HG03103 (cell line): Measurements from ENCODE around the gene KCNJ16.

Experiments used
- ATAC-seq: cut with Tn5 transposase; IDR thresholded peaks from one replicate; pipeline ENCODE4 v1.9.1; 2021; ENCODE audit warnings: low read depth; ENCODE audit not compliant: unreplicated experiment

KCNJ16 gene

GRCh38 chr17:70095455-70095854 is 20.4 kb downstream of the KCNJ16 start:
- no peak for ATAC-seq

GRCh38 chr17:70096861-70097260 is 21.8 kb downstream of the KCNJ16 start:
- ATAC-seq = no peak

GRCh38 chr17:70098030-70098429 is 23.0 kb downstream of the KCNJ16 start:
- ATAC-seq = no peak

GRCh38 chr17:70099294-70099693 is 24.3 kb downstream of the KCNJ16 start:
- no peak for ATAC-seq

- ATAC-seq = no peak
Measured at GRCh38 chr17:70099884-70100283, 24.9 kb downstream of the KCNJ16 start.

- ATAC-seq = no peak
Measured at GRCh38 chr17:70100983-70101382, 26.0 kb downstream of the KCNJ16 start.

- no peak for ATAC-seq
Measured at GRCh38 chr17:70102531-70102930, 27.5 kb downstream of the KCNJ16 start.

- no peak for ATAC-seq
Measured at GRCh38 chr17:70104791-70105523, 29.9 kb downstream of the KCNJ16 start.

- ATAC-seq = no peak
Measured at GRCh38 chr17:70105641-70106040, 30.6 kb downstream of the KCNJ16 start.

GRCh38 chr17:70106551-70106950 is 31.5 kb downstream of the KCNJ16 start:
- no peak for ATAC-seq

- no peak for ATAC-seq
Measured at GRCh38 chr17:70107441-70107840, 32.4 kb downstream of the KCNJ16 start.

GRCh38 chr17:70107904-70108565 is 33.0 kb downstream of the KCNJ16 start:
- no peak for ATAC-seq

GRCh38 chr17:70109497-70109896 is 34.5 kb downstream of the KCNJ16 start:
- ATAC-seq = no peak

GRCh38 chr17:70110443-70110880 is 35.4 kb downstream of the KCNJ16 start:
- ATAC-seq = no peak

- no peak for ATAC-seq
Measured at GRCh38 chr17:70111201-70111600, 36.2 kb downstream of the KCNJ16 start.

- ATAC-seq = no peak
Measured at GRCh38 chr17:70114405-70114804, 39.4 kb downstream of the KCNJ16 start.

- ATAC-seq = no peak
Measured at GRCh38 chr17:70115126-70115525, 40.1 kb downstream of the KCNJ16 start.

- ATAC-seq = no peak
Measured at GRCh38 chr17:70116919-70117318, 41.9 kb downstream of the KCNJ16 start.

GRCh38 chr17:70119545-70119944 is 44.5 kb downstream of the KCNJ16 start:
- no peak for ATAC-seq

- no peak for ATAC-seq
Measured at GRCh38 chr17:70119983-70120382, 45.0 kb downstream of the KCNJ16 start.

- ATAC-seq = no peak
Measured at GRCh38 chr17:70120425-70120824, 45.4 kb downstream of the KCNJ16 start.

- no peak for ATAC-seq
Measured at GRCh38 chr17:70121126-70121525, 46.1 kb downstream of the KCNJ16 start.
